ENCODE measurements around the gene TRANK1. TPM values are rescaled to one million over a fixed set of nuclear protein-coding genes. Genes with fewer than 3 reads are reported as not detected.

Gene TRANK1
- total and polyA plus RNA-seq, 2 of the 4 experiments (the other 2 are of a cell fraction) = 7.9 to 12.7 TPM

DNA sequence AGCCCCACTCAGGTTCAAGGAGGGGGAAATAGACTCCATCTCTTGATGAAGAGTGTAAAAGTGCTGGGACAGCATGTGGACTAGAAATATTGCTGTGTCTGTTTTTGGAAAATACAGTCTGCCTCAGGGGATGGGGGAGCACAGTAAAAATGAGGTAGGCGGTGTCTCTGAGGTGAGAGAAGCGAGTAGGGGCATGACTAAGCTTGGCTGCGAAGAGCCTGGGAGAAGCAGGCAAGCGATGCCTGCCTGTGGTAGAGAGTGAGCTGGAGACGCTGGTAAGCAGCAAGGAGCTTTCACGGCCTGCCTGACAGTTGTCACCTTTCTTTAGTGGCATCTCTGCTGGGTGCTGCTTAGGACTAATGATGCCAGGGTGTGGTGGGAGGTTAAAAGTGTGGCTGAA, 131.5 kb downstream of the TRANK1 start:
- peaks cover 19% of the 10 kb centered on the region; the same call in 1 of the 2 replicates for H3K27me3 ChIP-seq (ENCODE audit: control insufficient read depth, insufficient read depth, low read length)
- no peaks in the 10 kb centered on the region for H3K9me1 ChIP-seq (ENCODE audit: insufficient read depth, low read length)
- H3K4me3 ChIP-seq (ENCODE audit: insufficient read depth, low read depth, low read length) = no peak overlapping the region
- H4K8ac ChIP-seq (ENCODE audit: low read depth in 2 of 2, low read length in 2 of 2) = no peak overlapping the region
- no peak overlapping the region for H3K27ac ChIP-seq (ENCODE audit: insufficient read depth, low read length)
- POLR2A ChIA-PET (ENCODE audit: unreplicated experiment) = no interaction called here
- dilution Hi-C loops (cut with HindIII; ENCODE audit: low sequenced_read_pairs, unreplicated experiment) (no loop called here), intact Hi-C loops (cut with micrococcal nuclease) (no loop called here), in situ Hi-C loops (cut with MboI; ENCODE audit: low sequenced_read_pairs) (no loop called here)
- CTCF ChIA-PET = no interaction called here
- H2AK9ac ChIP-seq (replicated peaks; ENCODE audit: low read depth, low read length, poor library complexity) = no peak overlapping the region
- H4K20me1 ChIP-seq (ENCODE audit: insufficient read depth, low read length) = no peaks in the 10 kb centered on the region
- H4K5ac ChIP-seq (ENCODE audit: low read depth, low read length) = no peak overlapping the region
- no TSS peak for BruUV-seq (replicated peaks)
- no peak overlapping the region for H3K14ac ChIP-seq (replicated peaks; ENCODE audit: low read depth, low read length)
- H3K18ac ChIP-seq (ENCODE audit: low read depth, low read length) = no peak overlapping the region
- ATAC-seq (ENCODE audit: low read depth) (no peak), DNase-seq (no peak)
- no peak overlapping the region for H3K9ac ChIP-seq (ENCODE audit: low read depth, low read length)
- H4K91ac ChIP-seq (ENCODE audit: insufficient read depth, low read depth, low read length) = no peak overlapping the region
- no peaks in the 10 kb centered on the region for H3K4me1 ChIP-seq (ENCODE audit: control insufficient read depth, insufficient read depth, low read length)
- H2BK5ac ChIP-seq (ENCODE audit: low read depth, low read length, poor library complexity, severe bottlenecking) = no peak overlapping the region
- no peak overlapping the region for H2BK120ac ChIP-seq (ENCODE audit: low read depth, low read length)
- no peak overlapping the region for H2BK20ac ChIP-seq (ENCODE audit: low read depth, low read length)
- H3K79me1 ChIP-seq (ENCODE audit: low read depth in 1 of 2, low read length in 2 of 2) = no peaks in the 10 kb centered on the region
- H2BK15ac ChIP-seq (ENCODE audit: low read depth, low read length) = no peak overlapping the region
- no peak overlapping the region for H3K4ac ChIP-seq (ENCODE audit: low read depth, low read length)
- no peak overlapping the region for H3K4me2 ChIP-seq (ENCODE audit: low read depth, low read length)
- no peak overlapping the region for H2AFZ ChIP-seq (replicated peaks; ENCODE audit: low read length, poor library complexity)
- no peak overlapping the region for H3K23ac ChIP-seq (ENCODE audit: low read depth, low read length)
- no peak overlapping the region for H3K56ac ChIP-seq (ENCODE audit: extremely low read depth, insufficient read depth, low read length)
- no peaks in the 10 kb centered on the region for H3K9me3 ChIP-seq (ENCODE audit: control insufficient read depth, insufficient read depth, low read length)
- H2AK5ac ChIP-seq (ENCODE audit: low read depth, low read length) = no peak overlapping the region
- no peak for TF ChIP-seq POLR2A (IDR thresholded peaks at IDR 0.05; ENCODE audit: low read depth, low read length)
- no peak for TF ChIP-seq RCOR1 (IDR thresholded peaks at IDR 0.05; ENCODE audit: insufficient replicate concordance, low read length)
- no peak for TF ChIP-seq CTCF (conservative IDR thresholded peaks at IDR 0.05; ENCODE audit: low read depth, low read length)
- TF ChIP-seq MAFK (IDR thresholded peaks at IDR 0.05; ENCODE audit: low read depth, low read length) = no peak
- TF ChIP-seq RFX5 (IDR thresholded peaks at IDR 0.05; ENCODE audit: low read depth, low read length) = no peak
- TF ChIP-seq USF2 (IDR thresholded peaks at IDR 0.05; ENCODE audit: low read depth, low read length) = no peak
- TF ChIP-seq RAD21 (IDR thresholded peaks at IDR 0.05; ENCODE audit: low read length) = no peak
- TF ChIP-seq CEBPB (IDR thresholded peaks at IDR 0.05; ENCODE audit: low read depth, low read length) = no peak
- no peak for TF ChIP-seq NFE2L2 (IDR thresholded peaks at IDR 0.05; ENCODE audit: low read depth, low read length)
- TF ChIP-seq, protein P1, sequence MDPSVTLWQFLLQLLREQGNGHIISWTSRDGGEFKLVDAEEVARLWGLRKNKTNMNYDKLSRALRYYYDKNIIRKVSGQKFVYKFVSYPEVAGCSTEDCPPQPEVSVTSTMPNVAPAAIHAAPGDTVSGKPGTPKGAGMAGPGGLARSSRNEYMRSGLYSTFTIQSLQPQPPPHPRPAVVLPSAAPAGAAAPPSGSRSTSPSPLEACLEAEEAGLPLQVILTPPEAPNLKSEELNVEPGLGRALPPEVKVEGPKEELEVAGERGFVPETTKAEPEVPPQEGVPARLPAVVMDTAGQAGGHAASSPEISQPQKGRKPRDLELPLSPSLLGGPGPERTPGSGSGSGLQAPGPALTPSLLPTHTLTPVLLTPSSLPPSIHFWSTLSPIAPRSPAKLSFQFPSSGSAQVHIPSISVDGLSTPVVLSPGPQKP (IDR thresholded peaks at IDR 0.05; ENCODE audit: borderline replicate concordance, low read depth, low read length) = no peak
- TF ChIP-seq SMC3 (IDR thresholded peaks at IDR 0.05; ENCODE audit: low read depth, low read length) = no peak
- TF ChIP-seq CHD1 (IDR thresholded peaks at IDR 0.05; ENCODE audit: low read depth, low read length) = no peak
- TF ChIP-seq MXI1 (IDR thresholded peaks at IDR 0.05; ENCODE audit: borderline replicate concordance, low read depth, low read length) = no peak
- TF ChIP-seq MAZ (IDR thresholded peaks at IDR 0.05; ENCODE audit: borderline replicate concordance, low read depth, low read length) = no peak
- no peak for TF ChIP-seq BHLHE40 (IDR thresholded peaks at IDR 0.05; ENCODE audit: low read depth, low read length)
- TF ChIP-seq FOS (IDR thresholded peaks at IDR 0.05; ENCODE audit: low read depth, low read length) = no peak
- WGBS, 2 experiments (ENCODE audit: extremely low coverage in 2 of 2, insufficient read length in 1 of 2) = 55% methylated on average over 4 of the region's 6 CpGs; no CpG with 5 or more reads in 1 of the 2 experiments
- H3K36me3 ChIP-seq (ENCODE audit: control insufficient read depth, insufficient read depth, low read length) = no peaks in the 10 kb centered on the region

Data from IMR-90 (cell line).